Mammary epithelial cell (primary cell): Measurements from ENCODE around the gene PCDHGA12.

Experiments used
- EZH2 ChIP-seq: IDR thresholded peaks from 2 replicates; pipeline ENCODE4 v1.6.1; 2012; ENCODE audit warnings: low read length, inconsistent platforms, borderline replicate concordance
- TF ChIP-seq, protein P1 (sequence below), 2 donors: IDR thresholded peaks in 1 of 2; conservative IDR thresholded peaks in 1 of 2; 2 replicates each; pipeline ENCODE4 v1.5.1; 2011 to 2012; ENCODE audit warnings: inconsistent platforms in 2 of 2, low read length in 2 of 2, mild to moderate bottlenecking in 2 of 2, control low read depth in 1 of 2, low read depth in 1 of 2; ENCODE audit not compliant: insufficient read depth in 1 of 2; ENCODE audit errors: extremely low read depth in 1 of 2

DNA sequence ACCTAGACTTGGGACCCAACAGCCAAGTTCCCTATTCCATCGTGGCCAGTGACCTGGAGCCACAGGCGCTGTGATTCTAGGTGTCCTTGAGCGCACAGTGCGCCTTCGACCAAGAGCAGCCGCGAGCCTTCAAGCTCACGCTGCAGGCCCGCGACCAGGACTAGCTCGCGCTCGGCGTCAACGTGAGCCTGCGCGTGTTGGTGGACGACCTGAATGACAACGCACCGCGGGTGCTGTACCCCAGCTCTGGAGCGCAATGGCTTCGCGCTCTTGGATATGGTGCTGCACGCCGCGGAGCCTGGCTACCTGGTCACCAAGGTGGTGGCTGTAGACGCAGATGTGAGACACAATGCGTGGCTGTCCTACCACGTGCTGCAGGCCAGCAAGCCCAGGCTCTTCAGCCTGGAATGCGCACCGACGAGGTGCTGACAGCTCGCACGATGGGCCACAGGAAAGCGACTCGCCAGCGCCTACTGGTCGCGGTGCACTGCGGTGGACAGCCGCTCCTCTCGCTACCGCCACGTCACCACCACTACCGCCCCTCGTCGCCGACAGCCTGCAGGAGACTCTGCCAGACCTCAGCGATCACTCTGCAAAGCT, 11.4 kb downstream of the PCDHGA12 start:
- no peak for TF ChIP-seq EZH2
- TF ChIP-seq, protein P1, sequence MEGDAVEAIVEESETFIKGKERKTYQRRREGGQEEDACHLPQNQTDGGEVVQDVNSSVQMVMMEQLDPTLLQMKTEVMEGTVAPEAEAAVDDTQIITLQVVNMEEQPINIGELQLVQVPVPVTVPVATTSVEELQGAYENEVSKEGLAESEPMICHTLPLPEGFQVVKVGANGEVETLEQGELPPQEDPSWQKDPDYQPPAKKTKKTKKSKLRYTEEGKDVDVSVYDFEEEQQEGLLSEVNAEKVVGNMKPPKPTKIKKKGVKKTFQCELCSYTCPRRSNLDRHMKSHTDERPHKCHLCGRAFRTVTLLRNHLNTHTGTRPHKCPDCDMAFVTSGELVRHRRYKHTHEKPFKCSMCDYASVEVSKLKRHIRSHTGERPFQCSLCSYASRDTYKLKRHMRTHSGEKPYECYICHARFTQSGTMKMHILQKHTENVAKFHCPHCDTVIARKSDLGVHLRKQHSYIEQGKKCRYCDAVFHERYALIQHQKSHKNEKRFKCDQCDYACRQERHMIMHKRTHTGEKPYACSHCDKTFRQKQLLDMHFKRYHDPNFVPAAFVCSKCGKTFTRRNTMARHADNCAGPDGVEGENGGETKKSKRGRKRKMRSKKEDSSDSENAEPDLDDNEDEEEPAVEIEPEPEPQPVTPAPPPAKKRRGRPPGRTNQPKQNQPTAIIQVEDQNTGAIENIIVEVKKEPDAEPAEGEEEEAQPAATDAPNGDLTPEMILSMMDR (conservative IDR thresholded peaks at IDR 0.05 in 1 of 2, IDR thresholded peaks at IDR 0.05 in 1 of 2; ENCODE audit: extremely low read depth in 1 of 2, insufficient read depth in 1 of 2, low read depth in 1 of 2, low read length in 2 of 2) = no peak
